ENCODE data around the gene TMED3. TPM values are rescaled to one million over a fixed set of nuclear protein-coding genes. Genes with fewer than 3 reads are reported as not detected.

TMED3 gene
- total RNA-seq, 1 donor from 2014 or later, result 32.1 TPM

DNA sequence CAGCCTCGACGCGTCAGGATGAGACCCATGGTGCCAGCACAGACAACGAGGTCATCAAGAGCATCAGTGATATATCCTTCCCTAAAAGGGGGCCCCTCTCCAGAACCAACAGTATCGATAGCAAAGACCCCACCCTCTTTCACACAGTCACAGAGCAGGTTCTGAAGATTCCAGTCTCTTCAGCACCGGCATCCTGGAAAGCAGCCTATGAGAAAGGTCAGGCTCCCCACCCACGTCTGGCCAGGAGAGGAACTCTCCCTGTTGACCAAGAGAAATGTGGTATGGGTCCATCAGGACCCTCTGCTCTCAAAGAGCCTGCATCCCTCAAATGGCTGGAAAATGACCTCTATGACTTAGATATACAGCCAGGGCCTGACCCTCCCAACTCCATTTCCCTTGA lies 16.8 kb upstream of the TMED3 start:
- H3K27me3 Mint-ChIP-seq (ENCODE audit: unreplicated experiment), result peaks cover 4% of the 10 kb centered on the region
- H3K9me3 Mint-ChIP-seq (ENCODE audit: unreplicated experiment), result no peaks in the 10 kb centered on the region
- no peaks in the 10 kb centered on the region for H3K36me3 Mint-ChIP-seq (ENCODE audit: unreplicated experiment)
- H3K4me1 Mint-ChIP-seq (ENCODE audit: low read depth, unreplicated experiment), result no peaks in the 10 kb centered on the region
- H3K27ac Mint-ChIP-seq (ENCODE audit: unreplicated experiment), result no peak overlapping the region
- no peak for DNase-seq
- H3K4me3 Mint-ChIP-seq (ENCODE audit: unreplicated experiment), result no peak overlapping the region
- TF ChIP-seq, protein P1, sequence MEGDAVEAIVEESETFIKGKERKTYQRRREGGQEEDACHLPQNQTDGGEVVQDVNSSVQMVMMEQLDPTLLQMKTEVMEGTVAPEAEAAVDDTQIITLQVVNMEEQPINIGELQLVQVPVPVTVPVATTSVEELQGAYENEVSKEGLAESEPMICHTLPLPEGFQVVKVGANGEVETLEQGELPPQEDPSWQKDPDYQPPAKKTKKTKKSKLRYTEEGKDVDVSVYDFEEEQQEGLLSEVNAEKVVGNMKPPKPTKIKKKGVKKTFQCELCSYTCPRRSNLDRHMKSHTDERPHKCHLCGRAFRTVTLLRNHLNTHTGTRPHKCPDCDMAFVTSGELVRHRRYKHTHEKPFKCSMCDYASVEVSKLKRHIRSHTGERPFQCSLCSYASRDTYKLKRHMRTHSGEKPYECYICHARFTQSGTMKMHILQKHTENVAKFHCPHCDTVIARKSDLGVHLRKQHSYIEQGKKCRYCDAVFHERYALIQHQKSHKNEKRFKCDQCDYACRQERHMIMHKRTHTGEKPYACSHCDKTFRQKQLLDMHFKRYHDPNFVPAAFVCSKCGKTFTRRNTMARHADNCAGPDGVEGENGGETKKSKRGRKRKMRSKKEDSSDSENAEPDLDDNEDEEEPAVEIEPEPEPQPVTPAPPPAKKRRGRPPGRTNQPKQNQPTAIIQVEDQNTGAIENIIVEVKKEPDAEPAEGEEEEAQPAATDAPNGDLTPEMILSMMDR (IDR thresholded peaks at IDR 0.05; ENCODE audit: partially characterized antibody, unreplicated experiment), result no peak

DNA sequence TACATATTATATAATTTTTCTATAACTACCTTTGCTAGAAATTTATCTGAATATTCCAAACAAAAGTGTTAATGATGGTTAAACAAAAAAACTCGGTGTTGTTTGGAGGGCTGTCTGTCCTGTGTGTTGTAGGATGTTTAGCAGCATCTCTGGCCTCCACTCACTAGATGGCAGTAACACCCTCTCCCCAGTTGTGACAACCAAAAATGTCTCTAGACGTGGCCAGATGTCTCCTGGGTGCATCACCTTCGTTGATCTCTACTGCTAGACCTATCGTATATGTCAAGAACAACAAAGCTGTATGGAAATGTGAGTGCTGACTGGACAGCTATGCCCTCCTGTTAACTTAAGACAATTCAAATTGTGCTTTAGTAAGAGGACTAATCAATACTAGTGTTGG lies 14.3 kb upstream of the TMED3 start:
- peaks cover 4% of the 10 kb centered on the region for H3K27me3 Mint-ChIP-seq (ENCODE audit: unreplicated experiment)
- TF ChIP-seq, protein P1 (IDR thresholded peaks at IDR 0.05; ENCODE audit: partially characterized antibody, unreplicated experiment), result no peak
- H3K9me3 Mint-ChIP-seq (ENCODE audit: unreplicated experiment), result no peaks in the 10 kb centered on the region
- H3K4me1 Mint-ChIP-seq (ENCODE audit: low read depth, unreplicated experiment), result no peaks in the 10 kb centered on the region
- no peaks in the 10 kb centered on the region for H3K36me3 Mint-ChIP-seq (ENCODE audit: unreplicated experiment)
- DNase-seq, result no peak
- no peak overlapping the region for H3K4me3 Mint-ChIP-seq (ENCODE audit: unreplicated experiment)
- no peak overlapping the region for H3K27ac Mint-ChIP-seq (ENCODE audit: unreplicated experiment)

DNA sequence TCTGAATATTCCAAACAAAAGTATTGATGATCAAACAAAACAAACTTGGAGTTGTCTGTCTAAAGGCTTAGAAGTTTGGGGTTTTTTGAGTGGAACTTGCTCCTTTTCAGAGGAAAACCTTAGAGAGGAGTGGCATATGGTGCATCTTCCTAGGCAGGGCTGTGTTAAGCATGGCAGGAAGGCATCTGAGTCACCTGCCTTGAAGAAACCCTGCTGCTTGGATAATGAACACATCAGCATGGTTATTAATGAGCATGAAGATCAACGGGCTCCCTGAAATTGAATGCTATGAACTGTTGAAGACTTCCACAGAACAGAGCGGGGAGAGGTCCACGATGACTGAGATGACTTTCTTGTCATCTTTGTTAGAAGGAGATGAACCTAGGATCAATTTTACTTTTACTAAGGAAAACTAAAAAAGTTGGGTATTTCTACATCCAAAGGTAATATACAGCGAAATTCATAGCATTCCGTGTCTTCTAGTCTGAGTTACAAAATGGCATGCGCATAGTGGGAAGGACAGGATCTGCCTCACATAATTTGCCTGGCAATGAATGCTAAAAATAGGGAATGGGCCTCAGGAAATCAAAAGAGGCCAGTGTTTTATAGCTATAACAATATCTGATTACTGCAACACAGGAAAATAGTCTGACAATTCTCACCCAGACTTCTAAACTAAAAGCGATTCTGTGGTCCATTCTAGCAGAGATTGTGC lies 11.6 kb upstream of the TMED3 start:
- no peak for DNase-seq
- Mint-ChIP-seq H3K9me3 (ENCODE audit: unreplicated experiment) (no peaks in the 10 kb centered on the region), H3K4me1 (ENCODE audit: low read depth, unreplicated experiment) (no peaks in the 10 kb centered on the region), H3K36me3 (ENCODE audit: unreplicated experiment) (no peaks in the 10 kb centered on the region), H3K27me3 (ENCODE audit: unreplicated experiment) (no peaks in the 10 kb centered on the region), H3K27ac (ENCODE audit: unreplicated experiment) (no peak overlapping the region), H3K4me3 (ENCODE audit: unreplicated experiment) (no peak overlapping the region)
- TF ChIP-seq, protein P1 (IDR thresholded peaks at IDR 0.05; ENCODE audit: partially characterized antibody, unreplicated experiment), result no peak

DNA sequence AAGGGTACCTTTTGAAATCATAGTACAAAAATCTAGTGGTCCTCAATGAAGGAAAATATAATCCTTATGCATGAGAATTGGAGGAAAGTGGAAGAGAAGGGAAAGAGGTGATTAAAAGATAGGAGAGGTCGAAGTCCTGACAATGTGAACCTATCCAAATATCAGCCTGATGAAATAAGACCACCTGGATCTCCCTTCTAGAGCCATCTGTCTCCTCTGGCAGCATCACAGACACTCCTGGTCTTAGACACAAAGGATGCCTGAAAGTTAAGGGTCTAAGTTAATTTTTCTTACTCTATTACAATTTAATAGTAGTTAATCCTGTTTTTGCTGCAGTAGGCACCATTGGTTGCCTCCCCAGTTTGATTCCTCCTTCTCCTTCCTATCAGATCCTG lies 11.1 kb upstream of the TMED3 start:
- no peak overlapping the region for H3K27ac Mint-ChIP-seq (ENCODE audit: unreplicated experiment)
- H3K4me1 Mint-ChIP-seq (ENCODE audit: low read depth, unreplicated experiment), result no peaks in the 10 kb centered on the region
- TF ChIP-seq, protein P1 (IDR thresholded peaks at IDR 0.05; ENCODE audit: partially characterized antibody, unreplicated experiment), result no peak
- H3K9me3 Mint-ChIP-seq (ENCODE audit: unreplicated experiment), result no peaks in the 10 kb centered on the region
- H3K36me3 Mint-ChIP-seq (ENCODE audit: unreplicated experiment), result no peaks in the 10 kb centered on the region
- H3K4me3 Mint-ChIP-seq (ENCODE audit: unreplicated experiment), result no peak overlapping the region
- no peak for DNase-seq
- no peaks in the 10 kb centered on the region for H3K27me3 Mint-ChIP-seq (ENCODE audit: unreplicated experiment)

DNA sequence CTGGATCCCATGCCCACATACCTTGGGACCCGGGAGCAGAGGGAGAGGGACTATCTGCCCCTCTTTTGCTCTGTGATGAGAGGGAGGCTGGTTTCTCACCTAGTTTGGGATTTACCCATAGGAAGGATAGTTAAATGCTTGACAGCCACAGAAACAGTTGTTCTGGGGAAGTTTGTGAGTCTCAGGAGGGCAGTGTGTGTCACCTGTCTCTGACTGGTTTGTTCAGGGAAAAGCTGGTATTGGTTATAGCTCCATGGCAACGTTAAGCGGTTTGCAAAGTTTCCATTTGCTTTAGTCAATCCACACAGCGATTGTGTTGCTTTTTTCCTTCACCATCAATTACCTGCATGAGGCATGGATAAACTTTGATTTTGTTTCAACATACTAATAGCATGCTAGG lies 3.7 kb upstream of the TMED3 start:
- Mint-ChIP-seq H3K27me3 (ENCODE audit: unreplicated experiment) (peaks cover 7% of the 10 kb centered on the region), H3K9me3 (ENCODE audit: unreplicated experiment) (no peaks in the 10 kb centered on the region), H3K4me3 (ENCODE audit: unreplicated experiment) (no peak overlapping the region), H3K4me1 (ENCODE audit: low read depth, unreplicated experiment) (no peaks in the 10 kb centered on the region), H3K36me3 (ENCODE audit: unreplicated experiment) (no peaks in the 10 kb centered on the region), H3K27ac (ENCODE audit: unreplicated experiment) (no peak overlapping the region)
- no peak for DNase-seq
- TF ChIP-seq, protein P1 (IDR thresholded peaks at IDR 0.05; ENCODE audit: partially characterized antibody, unreplicated experiment), result no peak
